Measurements from ENCODE around the gene FLNB.
A peak's percentile ranks its signal among the peaks of the same experiment; 100 is the strongest.

FLNB gene

GRCh38 chr3:58008141-58009025, at the start of gene FLNB:
Gene FLNB, plus strand, starts transcription at chr3:58008422. Its CDS starts 143 bp downstream, at chr3:58008565.
- peak in 1 of 2 experiments; percentile 42 for DNase-seq (ENCODE audit: low read depth in 2 of 2)

- no peak for DNase-seq (ENCODE audit: low read depth in 2 of 2)
Observed at GRCh38 chr3:57958642-57959422, 49.4 kb upstream of the FLNB start.

- no peak for DNase-seq (ENCODE audit: low read depth in 2 of 2)
Observed at GRCh38 chr3:57959423-57960173, 48.6 kb upstream of the FLNB start.

- no peak for DNase-seq (ENCODE audit: low read depth in 2 of 2)
Observed at GRCh38 chr3:57960174-57960505, 48.1 kb upstream of the FLNB start.

GRCh38 chr3:57961177-57961827, 46.9 kb upstream of the FLNB start:
- no peak for DNase-seq (ENCODE audit: low read depth in 2 of 2)

- no peak for DNase-seq (ENCODE audit: low read depth in 2 of 2)
Observed at GRCh38 chr3:57961828-57962447, 46.3 kb upstream of the FLNB start.

- no peak for DNase-seq (ENCODE audit: low read depth in 2 of 2)
Observed at GRCh38 chr3:57962448-57962834, 45.8 kb upstream of the FLNB start.

- DNase-seq (ENCODE audit: low read depth in 2 of 2): no peak
Observed at GRCh38 chr3:57963811-57964346, 44.3 kb upstream of the FLNB start.

- no peak for DNase-seq (ENCODE audit: low read depth in 2 of 2)
Observed at GRCh38 chr3:57966829-57967228, 41.4 kb upstream of the FLNB start.

- DNase-seq (ENCODE audit: low read depth in 2 of 2): no peak
Observed at GRCh38 chr3:57967590-57967989, 40.6 kb upstream of the FLNB start.

GRCh38 chr3:57968501-57968900, 39.7 kb upstream of the FLNB start:
- no peak for DNase-seq (ENCODE audit: low read depth in 2 of 2)

GRCh38 chr3:57971975-57972374, 36.2 kb upstream of the FLNB start:
- DNase-seq (ENCODE audit: low read depth in 2 of 2): no peak

GRCh38 chr3:57972531-57973111, 35.6 kb upstream of the FLNB start:
- DNase-seq (ENCODE audit: low read depth in 2 of 2): no peak

- DNase-seq (ENCODE audit: low read depth in 2 of 2): no peak
Observed at GRCh38 chr3:57973715-57974477, 34.3 kb upstream of the FLNB start.

GRCh38 chr3:57974796-57975388, 33.3 kb upstream of the FLNB start:
- peak; percentile 93 to 94 for DNase-seq (ENCODE audit: low read depth in 2 of 2)

GRCh38 chr3:57977818-57978235, 30.4 kb upstream of the FLNB start:
- DNase-seq (ENCODE audit: low read depth in 2 of 2): no peak

- DNase-seq (ENCODE audit: low read depth in 2 of 2): no peak
Observed at GRCh38 chr3:57978316-57978715, 29.9 kb upstream of the FLNB start.

GRCh38 chr3:57980416-57980815, 27.8 kb upstream of the FLNB start:
- DNase-seq (ENCODE audit: low read depth in 2 of 2): no peak

GRCh38 chr3:57981483-57982087, 26.6 kb upstream of the FLNB start:
- no peak for DNase-seq (ENCODE audit: low read depth in 2 of 2)

Data from fibroblast of skin of left quadriceps (primary cell).